Measurements from ENCODE around the gene GPR42.

DNA sequence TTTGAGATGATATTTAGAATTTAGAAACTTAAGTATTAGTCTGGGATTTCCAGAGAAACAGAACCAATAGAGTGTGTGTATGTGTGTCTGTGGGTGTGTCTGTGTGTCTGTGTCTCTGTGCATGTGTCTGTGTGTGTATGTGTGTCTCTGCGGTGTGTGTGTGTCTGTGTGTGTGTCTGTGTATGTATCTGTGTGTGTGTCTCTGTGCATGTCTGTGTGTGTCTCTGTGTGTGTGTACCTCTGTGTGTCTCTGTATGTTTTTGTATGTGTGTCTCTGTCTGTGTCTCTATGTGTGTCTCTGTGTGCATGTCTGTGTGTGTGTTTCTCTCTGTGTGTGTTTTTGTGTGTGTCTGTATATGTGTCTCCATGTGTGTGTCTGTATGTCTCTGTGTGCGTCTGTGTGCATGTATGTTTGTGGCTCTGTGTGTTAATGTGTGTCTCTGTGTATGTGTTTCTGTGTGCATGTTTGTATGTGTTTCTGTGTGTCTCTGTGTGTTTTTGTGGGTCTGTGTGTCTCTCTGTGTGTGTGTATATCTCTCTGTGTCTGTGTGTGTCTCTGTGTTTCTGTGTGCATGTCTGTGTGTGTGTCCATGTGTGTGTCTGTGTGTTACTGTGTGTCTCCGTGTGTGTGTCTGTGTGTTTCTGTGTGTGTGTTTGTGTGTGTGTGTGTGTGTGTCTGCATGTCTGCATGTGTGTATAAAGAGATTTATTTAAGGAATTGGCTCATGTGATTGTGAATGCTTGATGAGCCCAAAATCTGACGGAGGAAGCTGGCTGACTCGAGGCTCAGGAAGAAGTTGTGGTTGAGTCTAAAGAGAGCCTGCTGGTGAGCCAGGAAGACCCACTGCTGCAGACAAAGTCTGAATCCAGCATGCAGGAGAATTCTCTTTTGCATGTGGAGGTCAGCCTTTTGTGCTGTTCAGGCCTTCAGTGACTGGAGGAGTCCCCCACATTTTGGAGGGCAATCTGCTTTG lies 22.2 kb downstream of the GPR42 start:
- TF ChIP-seq, protein P1, sequence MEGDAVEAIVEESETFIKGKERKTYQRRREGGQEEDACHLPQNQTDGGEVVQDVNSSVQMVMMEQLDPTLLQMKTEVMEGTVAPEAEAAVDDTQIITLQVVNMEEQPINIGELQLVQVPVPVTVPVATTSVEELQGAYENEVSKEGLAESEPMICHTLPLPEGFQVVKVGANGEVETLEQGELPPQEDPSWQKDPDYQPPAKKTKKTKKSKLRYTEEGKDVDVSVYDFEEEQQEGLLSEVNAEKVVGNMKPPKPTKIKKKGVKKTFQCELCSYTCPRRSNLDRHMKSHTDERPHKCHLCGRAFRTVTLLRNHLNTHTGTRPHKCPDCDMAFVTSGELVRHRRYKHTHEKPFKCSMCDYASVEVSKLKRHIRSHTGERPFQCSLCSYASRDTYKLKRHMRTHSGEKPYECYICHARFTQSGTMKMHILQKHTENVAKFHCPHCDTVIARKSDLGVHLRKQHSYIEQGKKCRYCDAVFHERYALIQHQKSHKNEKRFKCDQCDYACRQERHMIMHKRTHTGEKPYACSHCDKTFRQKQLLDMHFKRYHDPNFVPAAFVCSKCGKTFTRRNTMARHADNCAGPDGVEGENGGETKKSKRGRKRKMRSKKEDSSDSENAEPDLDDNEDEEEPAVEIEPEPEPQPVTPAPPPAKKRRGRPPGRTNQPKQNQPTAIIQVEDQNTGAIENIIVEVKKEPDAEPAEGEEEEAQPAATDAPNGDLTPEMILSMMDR (conservative IDR thresholded peaks at IDR 0.05; ENCODE audit: low read depth, low read length), result no peak
- TF ChIP-seq EZH2 (IDR thresholded peaks at IDR 0.05; ENCODE audit: borderline replicate concordance, low read depth, low read length, poor library complexity, severe bottlenecking), result no peak
